Trophoblast cell (in vitro differentiated cells and primary cell): ENCODE results near the gene MPPED2.

Experiments
- DNase-seq, 2 donors: peaks; one replicate each; pipeline ENCODE4 v3.0.0-alpha.2; 2016
- H2AFZ ChIP-seq: 2 replicates; pipeline ENCODE4 v1.6.1; 2013; ENCODE audit warnings: low read length, moderate library complexity, mild to moderate bottlenecking; ENCODE audit not compliant: insufficient read depth, poor library complexity
- H2AK5ac ChIP-seq: 2 replicates; pipeline ENCODE4 v1.6.1; 2013; ENCODE audit warnings: mild to moderate bottlenecking, low read length
- H2BK120ac ChIP-seq: 2 replicates; pipeline ENCODE4 v1.6.1; 2013; ENCODE audit warnings: low read length, mild to moderate bottlenecking, moderate library complexity; ENCODE audit not compliant: insufficient read depth, poor library complexity
- H2BK12ac ChIP-seq: 2 replicates; pipeline ENCODE4 v1.6.1; 2013; ENCODE audit warnings: mild to moderate bottlenecking, low read length, moderate library complexity
- H2BK5ac ChIP-seq: 2 replicates; pipeline ENCODE4 v1.6.1; 2013; ENCODE audit warnings: low read length, low read depth, moderate library complexity, mild to moderate bottlenecking; ENCODE audit not compliant: poor library complexity
- H3K14ac ChIP-seq: 2 replicates; pipeline ENCODE4 v1.6.1; 2013; ENCODE audit warnings: mild to moderate bottlenecking, low read length
- H3K18ac ChIP-seq: 2 replicates; pipeline ENCODE4 v1.6.1; 2013; ENCODE audit warnings: mild to moderate bottlenecking, low read length
- H3K23ac ChIP-seq: 2 replicates; pipeline ENCODE4 v1.6.1; 2013; ENCODE audit warnings: low read length
- H3K27ac ChIP-seq: 2 replicates; pipeline ENCODE4 v1.5.1; 2013; ENCODE audit warnings: low read depth, mild to moderate bottlenecking, inconsistent platforms, low read length, moderate library complexity
- H3K27me3 ChIP-seq: 2 replicates; pipeline ENCODE4 v1.6.1; 2013; ENCODE audit warnings: inconsistent platforms, mild to moderate bottlenecking, low read length, moderate library complexity; ENCODE audit not compliant: insufficient read depth
- H3K36me3 ChIP-seq, 2 experiments: 1 replicate in 1 of 2; 2 replicates in 1 of 2; pipeline ENCODE4 v1.6.1; 2013; ENCODE audit warnings: low read length in 2 of 2, mild to moderate bottlenecking in 2 of 2, moderate library complexity in 1 of 2; ENCODE audit not compliant: insufficient read depth in 2 of 2, control insufficient read depth in 1 of 2
- H3K4ac ChIP-seq: 2 replicates; pipeline ENCODE4 v1.6.1; 2013; ENCODE audit warnings: low read depth, mild to moderate bottlenecking, low read length, moderate library complexity
- H3K4me1 ChIP-seq, 2 experiments: 1 replicate in 1 of 2; 2 replicates in 1 of 2; pipeline ENCODE4 v1.6.1; 2013; ENCODE audit warnings: low read length in 2 of 2, mild to moderate bottlenecking in 2 of 2, moderate library complexity in 1 of 2; ENCODE audit not compliant: insufficient read depth in 2 of 2, control insufficient read depth in 1 of 2
- H3K4me2 ChIP-seq: 2 replicates; pipeline ENCODE4 v1.6.1; 2013; ENCODE audit warnings: inconsistent platforms, mild to moderate bottlenecking, low read length, moderate library complexity
- H3K4me3 ChIP-seq: 2 replicates; pipeline ENCODE4 v1.5.1; 2013; ENCODE audit warnings: mild to moderate bottlenecking, low read depth, low read length, inconsistent platforms
- H3K79me1 ChIP-seq: one replicate; pipeline ENCODE4 v1.6.1; 2013; ENCODE audit warnings: low read length
- H3K79me2 ChIP-seq: 2 replicates; pipeline ENCODE4 v1.6.1; 2013; ENCODE audit warnings: low read length, mild to moderate bottlenecking; ENCODE audit not compliant: control insufficient read depth, insufficient read depth, poor library complexity
- H3K9ac ChIP-seq: 2 replicates; pipeline ENCODE4 v1.6.1; 2013; ENCODE audit warnings: mild to moderate bottlenecking, low read length
- H3K9me3 ChIP-seq: 2 replicates; pipeline ENCODE4 v1.6.1; 2013; ENCODE audit warnings: low read depth, mild to moderate bottlenecking, control low read depth, inconsistent platforms, low read length; ENCODE audit not compliant: insufficient read depth
- H4K12ac ChIP-seq: 2 replicates; pipeline ENCODE4 v1.6.1; 2013; ENCODE audit warnings: low read depth, mild to moderate bottlenecking, low read length, moderate library complexity
- H4K8ac ChIP-seq: 2 replicates; pipeline ENCODE4 v1.6.1; 2013; ENCODE audit warnings: low read depth, mild to moderate bottlenecking, low read length, moderate library complexity
- H4K91ac ChIP-seq: one replicate; pipeline ENCODE4 v1.6.1; 2013; ENCODE audit warnings: low read depth, mild to moderate bottlenecking, low read length, moderate library complexity
- WGBS: extraction: QIAGEN DNeasy Blood & Tissue Kit; methylation state at CpG from one replicate; pipeline ENCODE4 v1.1.7; 2013; ENCODE audit warnings: missing lambda C conversion rate; ENCODE audit not compliant: insufficient read length, insufficient coverage; ENCODE audit errors: extremely low coverage; 5-methylcytosine and 5-hydroxymethylcytosine counted together

Gene MPPED2

GRCh38 chr11:30432716-30433115, 153.4 kb downstream of the MPPED2 start:
- WGBS = no CpG with 5 or more reads among the region's 2 CpGs
- no peak overlapping the region for H4K8ac ChIP-seq
- H3K4me2 ChIP-seq = no peak overlapping the region
- H3K4me3 ChIP-seq = no peak overlapping the region
- H3K36me3 ChIP-seq = no peaks in the 10 kb centered on the region
- H3K4ac ChIP-seq = no peak overlapping the region
- no peak overlapping the region for H2BK12ac ChIP-seq
- no peak overlapping the region for H4K91ac ChIP-seq
- H3K23ac ChIP-seq = no peak overlapping the region
- H3K27ac ChIP-seq = no peak overlapping the region
- no peak overlapping the region for H2AFZ ChIP-seq
- no peaks in the 10 kb centered on the region for H3K79me2 ChIP-seq
- peak overlapping the region; percentile 22 for H3K9ac ChIP-seq
- no peak overlapping the region for H2BK5ac ChIP-seq
- H4K12ac ChIP-seq = no peak overlapping the region
- no peaks in the 10 kb centered on the region for H3K79me1 ChIP-seq
- no peak overlapping the region for H3K18ac ChIP-seq
- no peak overlapping the region for H3K14ac ChIP-seq
- no peak for DNase-seq
- H2BK120ac ChIP-seq = no peak overlapping the region
- H3K4me1 ChIP-seq = peaks cover 0 to 4% of the 10 kb centered on the region in 2 experiments
- no peaks in the 10 kb centered on the region for H3K27me3 ChIP-seq
- H2AK5ac ChIP-seq = no peak overlapping the region
- H3K9me3 ChIP-seq = no peaks in the 10 kb centered on the region

DNA sequence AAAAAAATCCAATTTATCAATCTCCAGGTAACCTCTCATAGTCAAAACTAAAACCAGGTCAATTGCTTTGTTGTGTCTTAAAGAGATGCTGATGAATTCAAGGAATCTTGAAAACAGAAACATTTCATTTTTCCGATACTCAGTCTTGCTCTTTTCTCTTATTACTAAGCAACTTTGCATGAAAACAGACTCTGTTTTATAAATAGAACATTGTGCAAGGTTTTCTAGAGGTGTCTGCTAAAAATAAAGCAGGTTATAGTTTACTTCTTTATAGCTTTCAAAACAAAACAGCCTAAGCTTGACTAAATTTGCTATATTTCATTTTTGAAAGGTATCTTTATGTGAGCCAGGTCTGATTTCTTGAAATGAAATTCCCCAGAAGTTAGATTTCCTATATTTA, 154.0 kb downstream of the MPPED2 start:
- no peak overlapping the region for H3K14ac ChIP-seq
- DNase-seq = no peak
- no peak overlapping the region for H2BK12ac ChIP-seq
- WGBS = no CpG with 5 or more reads among the region's 1 CpG
- no peaks in the 10 kb centered on the region for H3K79me2 ChIP-seq
- no peak overlapping the region for H2AFZ ChIP-seq
- no peak overlapping the region for H3K18ac ChIP-seq
- no peak overlapping the region for H3K23ac ChIP-seq
- H4K12ac ChIP-seq = no peak overlapping the region
- H4K91ac ChIP-seq = no peak overlapping the region
- H2BK5ac ChIP-seq = no peak overlapping the region
- no peak overlapping the region for H3K9ac ChIP-seq
- H3K36me3 ChIP-seq = no peaks in the 10 kb centered on the region
- H3K4ac ChIP-seq = no peak overlapping the region
- H2AK5ac ChIP-seq = no peak overlapping the region
- H3K27me3 ChIP-seq = no peaks in the 10 kb centered on the region
- H2BK120ac ChIP-seq = no peak overlapping the region
- no peak overlapping the region for H3K4me3 ChIP-seq
- H3K4me1 ChIP-seq = peaks cover 0 to 4% of the 10 kb centered on the region in 2 experiments
- no peaks in the 10 kb centered on the region for H3K9me3 ChIP-seq
- H3K79me1 ChIP-seq = no peaks in the 10 kb centered on the region
- H3K4me2 ChIP-seq = no peak overlapping the region
- H4K8ac ChIP-seq = no peak overlapping the region
- H3K27ac ChIP-seq = no peak overlapping the region

DNA sequence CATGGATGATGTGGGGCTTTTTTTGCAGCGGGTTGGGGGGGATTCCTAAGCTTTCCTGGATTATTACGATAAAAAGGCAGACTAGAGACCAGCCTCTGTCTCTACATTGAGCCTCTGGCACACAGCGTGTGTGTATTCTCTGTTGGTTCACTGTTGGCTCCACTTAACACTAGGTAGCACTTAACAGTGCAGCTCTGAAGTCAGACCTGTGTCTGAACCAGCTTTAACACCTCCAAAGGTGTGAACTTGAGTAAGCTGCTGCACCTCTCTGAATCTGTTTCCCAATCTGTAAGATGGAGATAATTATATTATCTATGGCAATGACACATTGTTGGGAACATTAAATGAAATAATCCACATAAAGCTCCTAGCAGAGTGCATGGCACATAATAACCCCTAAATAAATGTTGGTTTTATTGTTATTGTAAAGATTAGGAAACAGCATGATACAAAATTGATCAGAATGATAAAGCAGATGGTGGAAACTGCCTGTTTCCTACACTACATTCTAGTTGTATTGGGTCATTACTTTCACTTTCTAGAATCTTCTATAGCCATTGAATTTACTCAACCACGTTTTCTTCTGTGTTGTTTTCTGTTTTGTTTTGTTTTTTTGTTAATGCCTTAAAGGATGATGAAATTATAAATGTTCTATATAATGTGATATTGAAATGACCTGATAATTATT, 154.9 kb downstream of the MPPED2 start:
- no peak for DNase-seq
- Histone ChIP-seq H3K27me3 (no peaks in the 10 kb centered on the region), H3K79me1 (no peaks in the 10 kb centered on the region), H3K4me2 (no peak overlapping the region), H3K27ac (no peak overlapping the region), H3K36me3 (no peaks in the 10 kb centered on the region), H3K18ac (no peak overlapping the region), H3K4me3 (no peak overlapping the region), H4K12ac (no peak overlapping the region), H3K14ac (no peak overlapping the region), H2BK120ac (no peak overlapping the region), H3K23ac (no peak overlapping the region), H2BK5ac (no peak overlapping the region), H2AFZ (no peak overlapping the region), H3K79me2 (no peaks in the 10 kb centered on the region), H4K8ac (no peak overlapping the region), H3K4me1 (peaks cover 3 to 4% of the 10 kb centered on the region in 2 experiments), H3K9ac (no peak overlapping the region), H3K4ac (no peak overlapping the region), H2BK12ac (no peak overlapping the region), H2AK5ac (no peak overlapping the region), H4K91ac (no peak overlapping the region), H3K9me3 (no peaks in the 10 kb centered on the region)
- WGBS = no CpG with 5 or more reads among the region's 4 CpGs

DNA sequence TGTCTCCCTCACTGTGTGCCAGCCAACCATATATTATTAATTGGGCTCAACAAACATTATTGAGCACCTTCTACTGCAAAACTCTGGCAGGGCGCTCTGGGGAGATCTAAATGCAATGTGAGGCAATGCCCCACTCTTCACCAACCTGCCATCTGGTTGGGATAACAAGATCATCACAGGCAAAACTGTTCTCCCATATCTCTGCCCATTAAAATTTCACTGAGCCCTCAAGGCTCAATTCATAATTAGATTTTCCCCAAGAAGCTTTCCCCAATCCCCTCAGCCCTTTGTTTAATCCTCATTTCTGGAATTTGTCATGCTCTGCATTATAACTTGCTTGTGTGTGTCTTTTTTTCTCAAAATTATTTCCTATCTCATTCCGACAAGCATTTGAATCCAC, 156.6 kb downstream of the MPPED2 start:
- H4K91ac ChIP-seq = no peak overlapping the region
- no peak overlapping the region for H3K27ac ChIP-seq
- H3K36me3 ChIP-seq = no peaks in the 10 kb centered on the region
- H3K9me3 ChIP-seq = no peaks in the 10 kb centered on the region
- no peak overlapping the region for H4K8ac ChIP-seq
- no peaks in the 10 kb centered on the region for H3K79me1 ChIP-seq
- no peak overlapping the region for H3K18ac ChIP-seq
- H3K23ac ChIP-seq = no peak overlapping the region
- H3K4me2 ChIP-seq = no peak overlapping the region
- H4K12ac ChIP-seq = no peak overlapping the region
- no peak overlapping the region for H2BK12ac ChIP-seq
- H3K4me1 ChIP-seq = peaks cover 0 to 3% of the 10 kb centered on the region in 2 experiments
- no peaks in the 10 kb centered on the region for H3K27me3 ChIP-seq
- no peak for DNase-seq
- H2AK5ac ChIP-seq = no peak overlapping the region
- no peak overlapping the region for H3K14ac ChIP-seq
- no peak overlapping the region for H3K4me3 ChIP-seq
- no peak overlapping the region for H2BK120ac ChIP-seq
- no peak overlapping the region for H3K4ac ChIP-seq
- H2BK5ac ChIP-seq = no peak overlapping the region
- no peaks in the 10 kb centered on the region for H3K79me2 ChIP-seq
- no CpG with 5 or more reads among the region's 2 CpGs for WGBS
- no peak overlapping the region for H3K9ac ChIP-seq
- no peak overlapping the region for H2AFZ ChIP-seq
